ENCODE measurements around the gene ARIH1.

ARIH1 gene

GRCh38 chr15:72535911-72536310, 61.8 kb downstream of the ARIH1 start:
- no peak for TF ChIP-seq SIN3A (IDR thresholded peaks at IDR 0.05; ENCODE audit: borderline replicate concordance, insufficient read depth, low read length)
- no peak for TF ChIP-seq POLR2AphosphoS5 (IDR thresholded peaks at IDR 0.05; ENCODE audit: low read depth, low read length)
- TF ChIP-seq FOXP2 (optimal IDR thresholded peaks at IDR 0.05; ENCODE audit: borderline replicate concordance, extremely low read depth, extremely low read length, insufficient read depth), result no peak
- no peak for TF ChIP-seq REST (IDR thresholded peaks at IDR 0.05; ENCODE audit: insufficient read depth in 1 of 2, low read depth in 2 of 2, low read length in 2 of 2)
- no peak for TF ChIP-seq TAF1 (IDR thresholded peaks at IDR 0.05; ENCODE audit: borderline replicate concordance, insufficient read depth, low read length)

- TF ChIP-seq SIN3A (IDR thresholded peaks at IDR 0.05; ENCODE audit: borderline replicate concordance, insufficient read depth, low read length) (no peak), TAF1 (IDR thresholded peaks at IDR 0.05; ENCODE audit: borderline replicate concordance, insufficient read depth, low read length) (no peak), FOXP2 (optimal IDR thresholded peaks at IDR 0.05; ENCODE audit: borderline replicate concordance, extremely low read depth, extremely low read length, insufficient read depth) (no peak), POLR2AphosphoS5 (IDR thresholded peaks at IDR 0.05; ENCODE audit: low read depth, low read length) (no peak), REST (IDR thresholded peaks at IDR 0.05; ENCODE audit: insufficient read depth in 1 of 2, low read depth in 2 of 2, low read length in 2 of 2) (no peak)
Observed at GRCh38 chr15:72536506-72536905, 62.4 kb downstream of the ARIH1 start.

- no peak for TF ChIP-seq SIN3A (IDR thresholded peaks at IDR 0.05; ENCODE audit: borderline replicate concordance, insufficient read depth, low read length)
- no peak for TF ChIP-seq FOXP2 (optimal IDR thresholded peaks at IDR 0.05; ENCODE audit: borderline replicate concordance, extremely low read depth, extremely low read length, insufficient read depth)
- TF ChIP-seq POLR2AphosphoS5 (IDR thresholded peaks at IDR 0.05; ENCODE audit: low read depth, low read length), result no peak
- no peak for TF ChIP-seq REST (IDR thresholded peaks at IDR 0.05; ENCODE audit: insufficient read depth in 1 of 2, low read depth in 2 of 2, low read length in 2 of 2)
- TF ChIP-seq TAF1 (IDR thresholded peaks at IDR 0.05; ENCODE audit: borderline replicate concordance, insufficient read depth, low read length), result no peak
Observed at GRCh38 chr15:72538931-72539330, 64.8 kb downstream of the ARIH1 start.

- TF ChIP-seq FOXP2 (optimal IDR thresholded peaks at IDR 0.05; ENCODE audit: borderline replicate concordance, extremely low read depth, extremely low read length, insufficient read depth), result no peak
- no peak for TF ChIP-seq REST (IDR thresholded peaks at IDR 0.05; ENCODE audit: insufficient read depth in 1 of 2, low read depth in 2 of 2, low read length in 2 of 2)
- no peak for TF ChIP-seq SIN3A (IDR thresholded peaks at IDR 0.05; ENCODE audit: borderline replicate concordance, insufficient read depth, low read length)
- no peak for TF ChIP-seq POLR2AphosphoS5 (IDR thresholded peaks at IDR 0.05; ENCODE audit: low read depth, low read length)
- TF ChIP-seq TAF1 (IDR thresholded peaks at IDR 0.05; ENCODE audit: borderline replicate concordance, insufficient read depth, low read length), result no peak
Observed at GRCh38 chr15:72540606-72541237, 66.6 kb downstream of the ARIH1 start.
